Left forelimb (tissue), 1 donor: Measurements from ENCODE around the gene ABL2.
"Not testable (repeated sequence)": the region's sequence is repeated elsewhere in the genome, so short reads cannot be mapped to it uniquely, and the experiment has no call there.

Experiments used
- DNase-seq: peaks from one replicate; pipeline ENCODE4 v3.0.0-alpha.2; 2018; ENCODE audit warnings: low spot score

Gene ABL2

GRCh38 chr1:179217943-179218507, 11.5 kb downstream of the ABL2 start:
- no peak for DNase-seq

GRCh38 chr1:179213317-179213716, 16.2 kb downstream of the ABL2 start:
- DNase-seq = not testable (repeated sequence)

GRCh38 chr1:179208681-179209477, 20.6 kb downstream of the ABL2 start:
- DNase-seq = no peak

DNA sequence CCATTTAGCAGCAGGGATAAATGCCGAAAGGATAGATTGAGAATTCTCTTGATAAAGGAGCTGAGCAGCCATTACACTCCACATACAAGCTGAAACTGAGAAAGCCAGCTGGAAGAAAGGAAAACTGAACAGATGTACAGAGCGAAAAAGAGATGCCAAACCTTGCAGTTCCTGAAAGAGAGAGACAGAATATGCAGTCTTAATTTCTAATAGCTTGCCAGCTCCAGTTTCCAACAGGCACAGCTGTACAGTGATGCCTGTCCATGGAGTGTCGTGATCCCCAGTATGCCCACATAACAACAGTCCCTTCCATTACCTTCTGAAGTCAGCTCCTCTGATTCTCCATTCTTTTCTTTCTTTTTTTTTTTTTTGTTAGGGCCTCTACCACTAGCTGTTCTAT, 22.7 kb downstream of the ABL2 start:
- DNase-seq = no peak

GRCh38 chr1:179205284-179205683, 24.2 kb downstream of the ABL2 start:
- DNase-seq = no peak

GRCh38 chr1:179202161-179202560, 27.3 kb downstream of the ABL2 start:
- DNase-seq = no peak

DNA sequence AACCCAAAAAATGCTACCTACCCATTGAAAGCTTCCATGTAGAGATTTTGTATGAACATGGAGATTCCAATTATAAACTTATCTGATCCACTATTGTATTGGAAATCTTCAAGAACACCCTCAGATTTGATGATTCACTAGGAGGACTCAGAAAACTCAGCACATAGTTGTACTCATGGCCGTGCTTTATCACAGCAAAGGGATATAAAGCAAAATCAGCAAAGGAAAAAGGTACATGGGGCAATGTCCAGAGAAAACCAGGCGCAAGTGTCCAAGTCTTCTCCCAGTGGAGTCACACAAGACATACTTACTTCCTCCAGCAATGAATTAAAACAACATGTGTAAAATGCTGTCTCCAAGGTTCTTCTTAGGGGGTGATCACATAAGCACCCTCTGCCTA, 28.9 kb downstream of the ABL2 start:
- DNase-seq = no peak

GRCh38 chr1:179197690-179198297, 31.7 kb downstream of the ABL2 start:
- no peak for DNase-seq

DNA sequence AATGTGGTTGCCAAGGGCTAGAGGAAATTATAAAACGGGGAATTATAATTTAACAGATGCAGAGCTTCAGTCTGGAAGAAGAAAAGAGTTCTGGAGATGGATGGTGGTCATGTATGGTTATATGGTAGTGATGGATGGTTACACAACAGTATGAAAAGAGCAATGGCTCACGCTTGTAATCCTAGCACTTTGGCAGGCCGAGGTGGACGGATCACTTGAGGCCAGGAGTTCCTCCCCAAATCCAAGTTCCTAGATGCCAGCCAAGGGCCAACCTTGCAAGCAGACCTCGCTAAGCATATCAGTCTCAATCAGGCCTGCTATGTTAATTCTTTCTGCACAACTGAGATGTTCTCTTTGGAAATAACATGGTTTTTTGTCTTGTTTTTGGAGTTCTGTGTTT, 33.6 kb downstream of the ABL2 start:
- not testable (repeated sequence) for DNase-seq

DNA sequence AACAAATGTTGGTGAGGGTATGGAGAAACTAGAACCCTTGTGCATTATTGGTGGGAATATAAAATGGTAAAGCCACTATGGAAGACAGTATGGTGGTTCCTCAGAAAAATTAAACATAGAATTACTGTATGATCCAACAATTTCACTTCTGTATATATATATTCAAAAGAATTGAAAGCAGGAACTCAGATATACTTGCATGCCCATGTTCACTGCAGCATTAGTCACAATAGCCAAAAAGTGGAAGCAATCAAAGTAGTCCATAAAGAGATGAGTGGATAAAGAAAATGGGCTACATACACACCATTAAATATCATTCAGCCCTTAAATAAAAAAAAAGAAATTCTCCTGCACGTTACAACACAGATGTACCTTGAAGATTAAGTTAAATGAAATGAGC, 34.1 kb downstream of the ABL2 start:
- DNase-seq = no peak

GRCh38 chr1:179194068-179194537, 35.4 kb downstream of the ABL2 start:
- DNase-seq = no peak

DNA sequence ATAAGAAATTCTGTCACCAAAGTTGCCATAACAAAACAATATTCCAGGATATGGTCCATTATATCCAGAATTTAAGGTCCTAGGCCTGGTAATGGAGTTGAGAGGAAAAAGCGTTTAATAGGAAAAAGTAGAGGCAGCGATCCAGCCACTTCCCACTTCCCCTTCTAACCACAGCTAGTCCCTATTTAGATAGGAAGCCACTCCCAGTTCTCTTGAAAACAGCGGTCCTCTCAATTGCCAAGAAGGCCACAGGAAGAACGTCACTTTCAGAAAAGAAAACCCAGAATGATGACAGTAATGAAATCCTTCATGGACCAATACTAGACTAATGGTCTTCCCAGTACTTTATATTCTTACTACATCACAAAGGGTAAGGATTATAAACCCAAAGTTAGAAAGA, 38.6 kb downstream of the ABL2 start:
- DNase-seq = no peak

DNA sequence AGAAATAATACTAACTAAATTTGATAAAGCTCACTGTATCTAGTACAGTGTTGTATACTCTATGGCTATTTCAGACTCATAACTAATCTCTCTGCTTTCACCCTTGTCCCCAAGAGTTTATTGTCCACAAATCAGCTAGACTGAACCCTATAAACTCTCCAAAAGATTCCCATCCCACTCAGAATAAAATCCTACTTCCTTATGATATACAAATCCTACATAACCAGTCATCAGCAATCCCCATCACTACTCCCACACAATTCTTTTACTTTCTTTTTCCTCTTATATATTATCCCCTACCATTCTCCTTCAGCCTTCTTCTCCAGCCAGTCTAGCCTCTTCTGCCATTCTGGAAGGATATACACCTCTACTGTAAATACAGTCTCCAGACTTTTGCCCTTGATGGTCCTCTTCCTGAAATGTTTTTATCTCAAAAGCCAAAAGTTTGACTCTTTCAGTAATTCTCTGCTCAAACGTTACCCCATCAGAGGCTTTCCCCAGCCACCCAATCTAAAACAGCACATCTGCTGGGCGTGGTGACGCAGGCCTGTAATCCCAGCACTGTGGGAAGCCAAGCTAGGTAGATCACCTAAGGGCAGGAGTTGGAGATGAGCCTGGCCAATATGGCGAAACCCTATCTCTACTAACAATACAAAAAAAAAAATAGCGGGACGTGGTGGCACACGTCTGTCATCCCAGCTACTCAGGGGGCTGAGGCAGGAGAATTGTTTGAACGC, 41.6 kb downstream of the ABL2 start:
- no peak for DNase-seq

DNA sequence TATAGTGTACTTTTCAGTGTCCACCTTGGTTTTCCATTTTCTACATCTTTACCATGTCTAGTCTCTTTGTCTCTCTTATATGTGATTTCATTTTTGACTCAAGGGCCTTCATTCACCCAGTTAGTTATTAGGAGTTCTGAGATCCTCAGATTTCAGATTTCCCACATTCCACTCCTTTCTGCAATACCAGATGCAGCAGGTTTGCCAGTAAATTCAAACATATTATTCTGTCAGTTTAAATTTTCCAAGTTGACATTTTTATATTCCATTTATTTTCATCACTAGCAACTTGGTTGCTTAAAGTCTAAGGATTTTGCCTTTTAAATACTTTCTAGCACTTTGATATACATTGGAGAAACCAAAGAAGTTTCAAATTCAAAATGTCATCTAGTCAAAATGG, 42.4 kb downstream of the ABL2 start:
- DNase-seq = no peak

DNA sequence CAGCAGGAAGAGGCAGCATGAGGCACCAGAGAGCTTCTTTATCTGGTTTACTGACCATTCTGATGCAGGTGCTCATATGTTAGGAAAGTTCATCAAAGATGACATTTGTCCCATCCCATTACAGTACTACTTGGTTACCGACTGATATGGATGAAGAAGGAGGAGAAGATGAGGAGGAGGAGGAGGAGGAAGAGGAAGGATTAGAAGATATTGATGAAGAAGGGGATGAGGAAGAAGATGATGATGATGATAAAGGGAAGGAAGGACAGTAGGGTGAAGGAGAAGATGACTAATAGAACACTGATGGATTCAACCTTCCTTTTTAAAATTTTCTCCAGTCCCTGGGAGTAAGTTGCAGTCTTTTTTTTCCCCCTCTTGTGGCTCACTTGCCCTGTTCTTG, 45.1 kb downstream of the ABL2 start:
- no peak for DNase-seq

DNA sequence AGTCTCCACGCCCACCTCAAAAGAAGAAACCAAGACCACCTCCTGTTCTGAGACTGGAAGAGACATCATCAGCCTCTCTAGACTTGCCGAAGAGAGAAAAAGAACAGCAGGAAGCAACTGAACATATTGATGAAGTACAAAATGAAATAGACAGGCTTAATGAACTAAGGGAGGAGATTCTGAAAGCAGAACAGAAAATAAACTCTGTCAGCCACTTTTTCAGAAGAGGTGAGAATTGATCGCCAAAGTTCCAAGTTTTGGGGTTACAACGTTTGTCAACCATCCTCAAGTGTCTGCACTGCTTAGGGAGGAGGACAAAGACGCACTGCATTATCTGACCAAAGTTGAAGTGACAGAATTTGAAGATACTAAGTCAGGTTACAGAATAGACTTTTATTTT, 45.6 kb downstream of the ABL2 start:
- DNase-seq = no peak

GRCh38 chr1:179178950-179179349, 50.5 kb downstream of the ABL2 start:
- no peak for DNase-seq

DNA sequence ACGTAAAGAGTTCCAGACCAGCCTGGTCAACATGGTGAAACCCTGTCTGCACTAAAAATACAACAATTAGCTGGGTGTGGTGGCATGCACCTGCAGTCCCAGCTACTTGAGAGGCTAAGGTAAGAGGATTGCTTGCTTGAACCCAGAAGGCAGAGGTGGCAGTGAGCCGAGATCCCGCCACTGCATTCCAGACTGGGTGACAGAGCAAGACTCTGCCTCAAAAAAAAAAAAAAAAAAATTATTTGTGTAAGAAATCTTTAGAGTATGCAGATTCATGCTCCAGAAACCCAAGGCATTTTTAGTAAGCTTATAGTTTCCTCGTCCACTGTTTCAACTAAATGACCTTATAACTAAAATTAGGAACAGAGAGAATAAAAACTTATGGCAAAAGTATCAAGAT, 51.3 kb downstream of the ABL2 start:
- DNase-seq = no peak

GRCh38 chr1:179177615-179178014, 51.9 kb downstream of the ABL2 start:
- no peak for DNase-seq

GRCh38 chr1:179177182-179177581, 52.3 kb downstream of the ABL2 start:
- DNase-seq = no peak

GRCh38 chr1:179175011-179175841, 54.3 kb downstream of the ABL2 start:
- DNase-seq = no peak

DNA sequence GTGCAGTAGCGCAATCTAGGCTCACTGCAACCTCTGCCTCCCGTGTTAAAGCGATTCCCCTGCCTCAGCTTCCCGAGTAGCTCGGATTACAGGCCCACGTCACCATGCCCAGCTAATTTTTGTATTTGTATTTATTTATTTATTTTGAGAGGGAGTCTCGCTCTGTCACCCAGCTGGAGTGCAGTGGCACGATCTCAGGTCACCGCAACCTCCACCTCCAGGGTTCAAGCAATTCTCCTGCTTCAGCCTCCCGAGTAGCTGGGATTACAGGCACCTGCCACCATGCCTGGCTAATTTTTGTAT, 59.1 kb downstream of the ABL2 start:
- DNase-seq = not testable (repeated sequence)
